Skeletal muscle tissue (tissue), 4 donors: ENCODE results near the gene SPDYE1. TPM values are rescaled to one million over a fixed set of nuclear protein-coding genes. Genes with fewer than 3 reads are reported as not detected.
"Not testable (repeated sequence)": the region's sequence is repeated elsewhere in the genome, so short reads cannot be mapped to it uniquely, and the experiment has no call there.

Experiments
- H3K27ac ChIP-seq: one replicate; pipeline ENCODE4 v1.7.0; 2013; ENCODE audit warnings: mild to moderate bottlenecking, low read depth, low read length, inconsistent platforms
- H3K27me3 ChIP-seq, 3 donors: one replicate each; pipeline ENCODE4 v1.7.0; 2013; ENCODE audit warnings: low read length in 3 of 3; ENCODE audit not compliant: control insufficient read depth in 3 of 3, insufficient read depth in 3 of 3
- H3K36me3 ChIP-seq, 3 donors: one replicate each; pipeline ENCODE4 v1.7.0; 2013; ENCODE audit warnings: low read length in 3 of 3; ENCODE audit not compliant: control insufficient read depth in 3 of 3, insufficient read depth in 3 of 3
- H3K4me1 ChIP-seq, 3 donors: one replicate each; pipeline ENCODE4 v1.7.0; 2013; ENCODE audit warnings: low read length in 3 of 3, mild to moderate bottlenecking in 3 of 3; ENCODE audit not compliant: control insufficient read depth in 3 of 3, insufficient read depth in 3 of 3
- H3K4me3 ChIP-seq, 3 donors: one replicate each; pipeline ENCODE4 v1.7.0; 2013; ENCODE audit warnings: low read length in 3 of 3
- H3K9ac ChIP-seq, 3 donors: one replicate each; pipeline ENCODE4 v1.7.0; 2013; ENCODE audit warnings: low read length in 3 of 3, mild to moderate bottlenecking in 3 of 3, moderate library complexity in 2 of 3, low read depth in 1 of 3
- H3K9me3 ChIP-seq, 3 donors: one replicate each; pipeline ENCODE4 v1.7.0; 2013; ENCODE audit warnings: low read length in 3 of 3; ENCODE audit not compliant: control insufficient read depth in 3 of 3
- total RNA-seq: library from RNA; depleted of rRNA; stranded (reverse); fragments of >200 nt; gene quantifications from one replicate; pipeline ENCODE4 v1.2.3, GENCODE V29; 2014
- donor health status: Osteomylitis.

SPDYE1 gene
- total RNA-seq, 1 donor from 2014 or later, result not detected

DNA sequence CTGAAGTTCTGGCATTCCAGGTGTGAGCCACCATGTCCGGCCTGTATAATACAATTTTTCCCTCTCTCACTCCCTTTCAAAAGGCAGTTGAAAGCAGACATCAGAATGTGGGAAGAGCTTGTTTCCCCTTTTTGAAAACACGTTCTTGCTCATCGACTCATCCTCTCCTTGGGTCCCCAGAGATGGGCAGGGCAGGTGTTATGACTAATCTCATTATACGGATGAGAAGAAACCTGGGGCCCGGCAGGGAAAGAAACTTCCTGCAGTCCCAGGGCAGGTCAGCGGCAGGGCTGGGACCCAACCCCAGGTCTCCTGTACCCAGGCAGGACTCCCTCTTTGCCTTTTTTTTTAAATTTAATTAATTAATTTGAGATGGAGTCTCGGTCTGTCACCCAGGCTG lies 4.8 kb upstream of the SPDYE1 start:
- not testable (repeated sequence) for H3K27ac ChIP-seq, H3K9me3 ChIP-seq, H3K36me3 ChIP-seq, H3K4me1 ChIP-seq, H3K27me3 ChIP-seq, H3K4me3 ChIP-seq, H3K9ac ChIP-seq

DNA sequence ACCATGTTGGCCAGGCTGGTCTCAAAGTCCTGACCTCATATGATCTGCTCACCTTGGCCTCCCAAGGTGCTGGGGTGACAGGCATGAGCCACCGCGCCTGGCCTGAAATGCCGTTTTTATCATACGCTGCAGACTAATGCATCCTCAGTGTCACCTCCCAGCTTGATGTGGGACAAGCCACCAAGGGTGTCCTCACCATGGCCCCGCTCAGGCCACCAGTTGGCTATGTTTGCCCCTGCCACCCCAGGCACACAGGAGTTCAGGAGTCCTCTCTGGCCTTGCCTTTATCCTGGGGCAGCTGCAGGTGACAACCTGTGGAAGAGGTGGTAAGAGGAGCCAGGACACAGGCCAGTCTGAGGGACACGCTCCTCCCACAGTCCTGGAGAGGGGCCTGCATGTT lies 3.0 kb upstream of the SPDYE1 start:
- H3K4me1 ChIP-seq, result not testable (repeated sequence)

GRCh38 chr7:44012081-44012480 lies 14.4 kb downstream of the SPDYE1 start:
- not testable (repeated sequence) for H3K4me1 ChIP-seq, H3K9me3 ChIP-seq, H3K4me3 ChIP-seq, H3K9ac ChIP-seq, H3K27ac ChIP-seq, H3K27me3 ChIP-seq, H3K36me3 ChIP-seq

More for the DNA sequence above, 3.0 kb upstream of the SPDYE1 start:
- not testable (repeated sequence) for H3K4me3 ChIP-seq, H3K9ac ChIP-seq, H3K36me3 ChIP-seq, H3K27me3 ChIP-seq, H3K27ac ChIP-seq, H3K9me3 ChIP-seq

- H3K9me3 ChIP-seq, H3K4me3 ChIP-seq, H3K4me1 ChIP-seq, H3K9ac ChIP-seq, H3K27ac ChIP-seq, H3K27me3 ChIP-seq, H3K36me3 ChIP-seq: not testable (repeated sequence)
Measured at GRCh38 chr7:44015090-44015489, 17.4 kb downstream of the SPDYE1 start.

DNA sequence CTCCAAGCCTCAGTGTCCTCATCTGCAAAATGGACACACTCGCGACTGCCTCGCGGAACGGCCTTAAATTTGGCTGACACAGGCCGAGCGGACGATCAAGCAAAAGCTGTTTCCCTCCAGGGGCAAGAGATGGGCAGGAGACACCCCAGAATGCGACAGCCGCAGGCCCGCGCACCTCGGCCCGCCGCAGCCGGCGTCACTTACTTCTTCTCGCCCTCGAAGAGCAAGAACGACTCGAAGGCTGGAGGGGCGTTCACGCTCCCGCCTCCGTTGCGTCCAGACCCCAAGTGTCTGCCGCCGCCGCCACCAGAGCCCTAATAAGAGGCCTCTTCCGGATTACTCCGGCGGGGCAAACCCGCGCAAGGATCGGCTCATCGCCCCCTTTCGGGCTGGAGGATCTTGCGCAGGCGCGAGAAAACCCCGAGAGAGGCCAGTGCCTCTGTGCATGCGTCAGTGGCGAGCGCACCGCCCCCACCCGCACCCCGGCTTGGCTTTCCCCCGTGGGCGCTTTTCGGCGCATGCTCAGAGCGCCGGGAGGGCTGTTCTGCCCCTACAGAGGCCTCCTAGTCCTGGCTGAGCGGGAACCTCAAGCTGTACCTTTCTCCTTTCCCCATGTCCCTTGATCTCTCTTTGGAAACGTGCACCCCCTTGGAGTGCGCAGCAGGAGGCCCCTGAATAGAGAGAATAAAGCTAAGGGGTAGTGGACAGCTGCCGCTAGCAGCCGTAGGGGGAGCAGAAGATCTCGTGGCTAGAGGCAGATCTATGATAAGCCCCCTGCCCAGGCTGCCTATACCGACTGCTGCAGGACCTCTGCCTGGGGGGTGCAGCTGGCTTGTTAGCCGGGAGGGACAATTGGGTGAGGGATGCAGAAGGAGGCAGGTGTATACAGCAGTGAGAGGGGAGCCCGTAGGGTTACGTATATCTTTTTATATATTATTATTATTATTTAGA lies 21.4 kb downstream of the SPDYE1 start:
- not testable (repeated sequence) for H3K4me1 ChIP-seq, H3K36me3 ChIP-seq, H3K27ac ChIP-seq, H3K27me3 ChIP-seq, H3K9me3 ChIP-seq
- peak overlapping the region; percentile 84 to 88 (median 86) for H3K4me3 ChIP-seq
- peak overlapping the region; percentile 86 to 91 (median 90) for H3K9ac ChIP-seq

DNA sequence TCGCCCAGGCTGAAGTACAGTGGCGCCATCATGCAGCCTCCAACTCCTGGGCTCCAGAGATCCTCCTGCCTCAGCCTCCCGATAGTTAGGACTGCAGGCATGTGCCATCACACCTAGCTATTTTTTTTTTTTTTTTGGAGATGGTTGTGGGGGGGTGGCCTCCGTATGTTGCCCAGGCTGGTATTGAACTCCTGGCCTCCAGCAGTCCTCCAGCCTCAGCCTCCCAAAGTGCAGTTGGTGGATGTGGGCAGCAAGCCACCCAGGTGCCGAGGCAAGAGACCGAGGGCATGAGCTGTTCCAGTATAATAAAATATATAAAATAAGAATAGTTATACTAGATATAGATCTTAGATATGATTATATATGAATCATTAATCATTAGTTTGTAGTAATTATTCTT lies 22.1 kb downstream of the SPDYE1 start:
- H3K9ac ChIP-seq, H3K27ac ChIP-seq, H3K4me1 ChIP-seq, H3K4me3 ChIP-seq, H3K9me3 ChIP-seq, H3K36me3 ChIP-seq, H3K27me3 ChIP-seq: not testable (repeated sequence)

- not testable (repeated sequence) for H3K9me3 ChIP-seq, H3K9ac ChIP-seq, H3K36me3 ChIP-seq, H3K4me3 ChIP-seq, H3K4me1 ChIP-seq, H3K27ac ChIP-seq, H3K27me3 ChIP-seq
Measured at GRCh38 chr7:44022069-44022468, 24.4 kb downstream of the SPDYE1 start.

- H3K9me3 ChIP-seq, H3K27me3 ChIP-seq, H3K36me3 ChIP-seq: not testable (repeated sequence)
Measured at GRCh38 chr7:44022796-44023467, 25.2 kb downstream of the SPDYE1 start.

DNA sequence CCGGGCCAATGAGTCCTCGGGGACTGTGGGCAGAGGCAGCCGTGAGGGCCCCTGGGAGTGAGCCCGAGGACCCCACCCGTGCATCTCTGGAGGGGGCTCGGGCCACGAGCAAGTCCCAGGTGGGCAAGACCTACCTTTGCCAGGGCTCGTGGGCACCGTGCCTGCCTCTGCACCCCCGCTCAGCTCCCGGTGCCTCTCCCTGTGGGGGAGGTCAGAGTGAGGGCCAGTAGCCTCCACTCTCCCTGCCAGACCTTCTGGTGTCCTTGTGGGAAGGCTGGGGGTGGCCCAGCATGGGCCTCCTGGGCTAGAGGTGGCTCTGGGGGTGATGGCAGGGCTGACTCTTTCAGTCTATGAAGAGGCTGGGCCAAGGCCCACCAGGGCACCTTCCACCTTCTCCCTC lies 31.7 kb downstream of the SPDYE1 start:
- not testable (repeated sequence) for H3K4me1 ChIP-seq, H3K9ac ChIP-seq, H3K36me3 ChIP-seq, H3K9me3 ChIP-seq, H3K27me3 ChIP-seq, H3K4me3 ChIP-seq, H3K27ac ChIP-seq

More at GRCh38 chr7:44022796-44023467, 25.2 kb downstream of the SPDYE1 start:
- not testable (repeated sequence) for H3K27ac ChIP-seq, H3K4me3 ChIP-seq, H3K4me1 ChIP-seq, H3K9ac ChIP-seq

- not testable (repeated sequence) for H3K9ac ChIP-seq, H3K4me3 ChIP-seq, H3K36me3 ChIP-seq, H3K4me1 ChIP-seq, H3K27me3 ChIP-seq, H3K27ac ChIP-seq, H3K9me3 ChIP-seq
Measured at GRCh38 chr7:44030029-44030428, 32.3 kb downstream of the SPDYE1 start.
